Breast epithelium (tissue), 3 donors: Measurements from ENCODE around the gene PGAM5.

ENCODE experiments used
- CTCF ChIP-seq, 3 donors: fragments of 450-650 bp; IDR thresholded peaks; one replicate each; pipeline ENCODE4 v1.5.1; 2016 to 2017; ENCODE audit warnings: antibody characterized with exemption in 3 of 3, mild to moderate bottlenecking in 3 of 3, moderate library complexity in 3 of 3
- POLR2A ChIP-seq: fragments of 450-650 bp; IDR thresholded peaks from one replicate; pipeline ENCODE4 v1.6.1; 2016; ENCODE audit warnings: antibody characterized with exemption, mild to moderate bottlenecking, moderate library complexity
- POLR2AphosphoS5 ChIP-seq, 3 donors: sonication (generic); formaldehyde crosslinking; IDR thresholded peaks; one replicate each; pipeline ENCODE4 v1.6.1; 2017; ENCODE audit warnings: antibody characterized with exemption in 3 of 3

DNA sequence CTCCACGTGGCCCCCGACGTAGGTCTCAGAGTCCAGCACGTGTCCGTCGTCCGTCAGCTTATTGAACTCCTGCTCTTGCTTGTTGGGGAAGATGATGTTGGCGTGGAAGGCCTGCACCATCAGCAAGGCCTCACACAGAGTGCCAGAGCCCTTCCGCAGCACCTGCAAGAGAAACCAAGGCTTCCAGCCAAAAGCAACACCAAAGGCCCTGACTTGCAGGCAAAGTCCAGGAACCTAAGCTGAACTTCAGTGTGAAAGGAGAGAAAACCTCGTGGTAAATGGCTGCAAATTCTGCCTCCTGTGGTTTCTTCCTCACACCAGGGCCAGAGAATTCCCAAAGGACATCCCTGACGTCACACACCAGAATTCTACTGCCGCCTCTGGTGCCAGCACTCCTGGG lies 38.0 kb upstream of the PGAM5 start:
- no peak for TF ChIP-seq CTCF (IDR thresholded peaks at IDR 0.05)
- no peak for TF ChIP-seq POLR2A
- no peak for TF ChIP-seq POLR2AphosphoS5 (IDR thresholded peaks at IDR 0.05)
